Mononuclear cell (primary cell): ENCODE measurements around the gene MZT2B. TPM values are rescaled to one million over a fixed set of nuclear protein-coding genes. Genes with fewer than 3 reads are reported as not detected.
"Not testable (repeated sequence)": the region's sequence is repeated elsewhere in the genome, so short reads cannot be mapped to it uniquely, and the experiment has no call there.

ENCODE experiments used
- H3K27me3 ChIP-seq: 2 replicates; pipeline ENCODE4 v1.6.0; 2011; ENCODE audit warnings: low read length, control low read depth; ENCODE audit not compliant: insufficient read depth
- H3K4me1 ChIP-seq: 2 replicates; pipeline ENCODE4 v1.5.1; 2011; ENCODE audit warnings: mild to moderate bottlenecking, low read length, control low read depth; ENCODE audit not compliant: insufficient read depth
- H3K4me3 ChIP-seq: 2 replicates; pipeline ENCODE4 v1.5.1; 2011; ENCODE audit warnings: mild to moderate bottlenecking, low read length, moderate library complexity
- H3K9me3 ChIP-seq: 2 replicates; pipeline ENCODE4 v1.5.1; 2011; ENCODE audit warnings: low read depth, mild to moderate bottlenecking, control low read depth, low read length
- total RNA-seq: library from RNA; depleted of rRNA; stranded (reverse); fragments of >200 nt; gene quantifications from one replicate; pipeline ENCODE4 v1.2.3, GENCODE V29; 2012

The MZT2B gene
- total RNA-seq, 1 donor = 73.1 TPM

GRCh38 chr2:130148515-130148914, 33.5 kb upstream of the MZT2B start:
- H3K4me1 ChIP-seq, H3K9me3 ChIP-seq, H3K4me3 ChIP-seq, H3K27me3 ChIP-seq: not testable (repeated sequence)

- peaks cover 3% of the 10 kb centered on the region for H3K27me3 ChIP-seq
- no peaks in the 10 kb centered on the region for H3K9me3 ChIP-seq
- H3K4me3 ChIP-seq = no peak overlapping the region
- H3K4me1 ChIP-seq = no peaks in the 10 kb centered on the region
These were observed 31.6 kb upstream of the MZT2B start for GRCh38 chr2:130150181-130151144.

- not testable (repeated sequence) for H3K9me3 ChIP-seq, H3K4me1 ChIP-seq, H3K4me3 ChIP-seq, H3K27me3 ChIP-seq
These were observed 30.9 kb upstream of the MZT2B start for GRCh38 chr2:130151145-130151512.

- not testable (repeated sequence) for H3K4me3 ChIP-seq, H3K9me3 ChIP-seq, H3K27me3 ChIP-seq, H3K4me1 ChIP-seq
These were observed 29.8 kb upstream of the MZT2B start for GRCh38 chr2:130152136-130152815.

- Histone ChIP-seq H3K9me3 (no peaks in the 10 kb centered on the region), H3K4me3 (no peak overlapping the region), H3K4me1 (no peaks in the 10 kb centered on the region), H3K27me3 (no peaks in the 10 kb centered on the region)
These were observed 29.1 kb upstream of the MZT2B start for GRCh38 chr2:130152816-130153595.

- not testable (repeated sequence) for H3K4me1 ChIP-seq, H3K27me3 ChIP-seq, H3K9me3 ChIP-seq, H3K4me3 ChIP-seq
These were observed 28.2 kb upstream of the MZT2B start for GRCh38 chr2:130153721-130154422.

- H3K9me3 ChIP-seq, H3K4me1 ChIP-seq, H3K27me3 ChIP-seq, H3K4me3 ChIP-seq: not testable (repeated sequence)
These were observed 27.7 kb upstream of the MZT2B start for GRCh38 chr2:130154423-130154770.

GRCh38 chr2:130154773-130155765, 27.0 kb upstream of the MZT2B start:
- no peaks in the 10 kb centered on the region for H3K9me3 ChIP-seq
- no peak overlapping the region for H3K4me3 ChIP-seq
- peaks cover 9% of the 10 kb centered on the region for H3K4me1 ChIP-seq
- no peaks in the 10 kb centered on the region for H3K27me3 ChIP-seq

- not testable (repeated sequence) for H3K27me3 ChIP-seq, H3K9me3 ChIP-seq, H3K4me1 ChIP-seq, H3K4me3 ChIP-seq
These were observed 26.0 kb upstream of the MZT2B start for GRCh38 chr2:130155956-130156623.

GRCh38 chr2:130156624-130157004, 25.4 kb upstream of the MZT2B start:
- no peaks in the 10 kb centered on the region for H3K27me3 ChIP-seq
- H3K4me1 ChIP-seq = peaks cover 9% of the 10 kb centered on the region
- H3K9me3 ChIP-seq = no peaks in the 10 kb centered on the region
- H3K4me3 ChIP-seq = no peak overlapping the region

GRCh38 chr2:130157354-130157753, 24.7 kb upstream of the MZT2B start:
- not testable (repeated sequence) for H3K4me3 ChIP-seq, H3K27me3 ChIP-seq

GRCh38 chr2:130157825-130158514, 24.1 kb upstream of the MZT2B start:
- H3K9me3 ChIP-seq, H3K4me1 ChIP-seq, H3K4me3 ChIP-seq, H3K27me3 ChIP-seq: not testable (repeated sequence)

More at GRCh38 chr2:130157354-130157753, 24.7 kb upstream of the MZT2B start:
- H3K4me1 ChIP-seq, H3K9me3 ChIP-seq: not testable (repeated sequence)

GRCh38 chr2:130158631-130159030, 23.4 kb upstream of the MZT2B start:
- no peaks in the 10 kb centered on the region for H3K27me3 ChIP-seq

More at GRCh38 chr2:130158631-130159030, 23.4 kb upstream of the MZT2B start:
- H3K4me1 ChIP-seq = peaks cover 9% of the 10 kb centered on the region
- H3K9me3 ChIP-seq = no peaks in the 10 kb centered on the region
- no peak overlapping the region for H3K4me3 ChIP-seq
